B cell (primary cell): ENCODE measurements around the gene HOXD12.

Source experiments
- EZH2 ChIP-seq: IDR thresholded peaks from 2 replicates; pipeline ENCODE4 v1.6.1; 2012; ENCODE audit warnings: borderline replicate concordance, low read depth, mild to moderate bottlenecking, moderate library complexity, low read length; ENCODE audit not compliant: insufficient read depth, poor library complexity, severe bottlenecking
- TF ChIP-seq, protein P1 (sequence below): fragments of 200-600 bp; IDR thresholded peaks from one replicate; pipeline ENCODE4 v1.8.0; 2022; ENCODE audit warnings: antibody characterized with exemption, mild to moderate bottlenecking

DNA sequence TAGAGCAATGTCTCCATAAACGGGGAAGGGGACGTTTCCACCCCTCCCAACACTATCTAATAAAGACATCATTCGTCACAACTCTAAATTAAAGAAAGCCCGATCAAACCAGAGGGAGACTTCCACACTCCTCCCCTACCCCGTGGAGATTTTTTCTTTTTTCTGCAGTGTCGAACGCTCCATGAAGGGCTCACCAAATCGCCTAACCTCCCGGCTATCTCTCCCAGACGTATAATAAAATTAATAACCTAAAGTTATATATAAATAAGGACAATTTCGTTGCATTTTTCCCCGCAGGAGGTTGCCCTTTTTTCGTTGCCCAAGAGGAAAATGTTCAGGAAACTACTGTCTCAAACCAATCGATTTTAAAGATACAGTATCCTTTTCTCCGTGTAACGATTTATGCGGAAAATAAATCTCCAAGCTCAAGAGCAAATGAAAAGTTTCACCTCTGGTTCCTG, 18.2 kb upstream of the HOXD12 start:
- no peak for TF ChIP-seq EZH2
- TF ChIP-seq, protein P1, sequence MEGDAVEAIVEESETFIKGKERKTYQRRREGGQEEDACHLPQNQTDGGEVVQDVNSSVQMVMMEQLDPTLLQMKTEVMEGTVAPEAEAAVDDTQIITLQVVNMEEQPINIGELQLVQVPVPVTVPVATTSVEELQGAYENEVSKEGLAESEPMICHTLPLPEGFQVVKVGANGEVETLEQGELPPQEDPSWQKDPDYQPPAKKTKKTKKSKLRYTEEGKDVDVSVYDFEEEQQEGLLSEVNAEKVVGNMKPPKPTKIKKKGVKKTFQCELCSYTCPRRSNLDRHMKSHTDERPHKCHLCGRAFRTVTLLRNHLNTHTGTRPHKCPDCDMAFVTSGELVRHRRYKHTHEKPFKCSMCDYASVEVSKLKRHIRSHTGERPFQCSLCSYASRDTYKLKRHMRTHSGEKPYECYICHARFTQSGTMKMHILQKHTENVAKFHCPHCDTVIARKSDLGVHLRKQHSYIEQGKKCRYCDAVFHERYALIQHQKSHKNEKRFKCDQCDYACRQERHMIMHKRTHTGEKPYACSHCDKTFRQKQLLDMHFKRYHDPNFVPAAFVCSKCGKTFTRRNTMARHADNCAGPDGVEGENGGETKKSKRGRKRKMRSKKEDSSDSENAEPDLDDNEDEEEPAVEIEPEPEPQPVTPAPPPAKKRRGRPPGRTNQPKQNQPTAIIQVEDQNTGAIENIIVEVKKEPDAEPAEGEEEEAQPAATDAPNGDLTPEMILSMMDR = no peak
